VCaP (cell line): Measurements from ENCODE around the gene CBLN1.

Source experiments
- H3K27ac ChIP-seq: fragments of 450-650 bp; 2 replicates; pipeline ENCODE4 v1.5.1; 2017
- TF ChIP-seq, protein P1 (sequence below): fragments of 450-650 bp; conservative IDR thresholded peaks from 2 replicates; pipeline ENCODE4 v1.5.1; 2017; ENCODE audit warnings: mild to moderate bottlenecking, moderate library complexity

Gene CBLN1

GRCh38 chr16:49277766-49278566 is 3.7 kb downstream of the CBLN1 start:
- TF ChIP-seq, protein P1, sequence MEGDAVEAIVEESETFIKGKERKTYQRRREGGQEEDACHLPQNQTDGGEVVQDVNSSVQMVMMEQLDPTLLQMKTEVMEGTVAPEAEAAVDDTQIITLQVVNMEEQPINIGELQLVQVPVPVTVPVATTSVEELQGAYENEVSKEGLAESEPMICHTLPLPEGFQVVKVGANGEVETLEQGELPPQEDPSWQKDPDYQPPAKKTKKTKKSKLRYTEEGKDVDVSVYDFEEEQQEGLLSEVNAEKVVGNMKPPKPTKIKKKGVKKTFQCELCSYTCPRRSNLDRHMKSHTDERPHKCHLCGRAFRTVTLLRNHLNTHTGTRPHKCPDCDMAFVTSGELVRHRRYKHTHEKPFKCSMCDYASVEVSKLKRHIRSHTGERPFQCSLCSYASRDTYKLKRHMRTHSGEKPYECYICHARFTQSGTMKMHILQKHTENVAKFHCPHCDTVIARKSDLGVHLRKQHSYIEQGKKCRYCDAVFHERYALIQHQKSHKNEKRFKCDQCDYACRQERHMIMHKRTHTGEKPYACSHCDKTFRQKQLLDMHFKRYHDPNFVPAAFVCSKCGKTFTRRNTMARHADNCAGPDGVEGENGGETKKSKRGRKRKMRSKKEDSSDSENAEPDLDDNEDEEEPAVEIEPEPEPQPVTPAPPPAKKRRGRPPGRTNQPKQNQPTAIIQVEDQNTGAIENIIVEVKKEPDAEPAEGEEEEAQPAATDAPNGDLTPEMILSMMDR = no peak
- H3K27ac ChIP-seq = no peak overlapping the region

DNA sequence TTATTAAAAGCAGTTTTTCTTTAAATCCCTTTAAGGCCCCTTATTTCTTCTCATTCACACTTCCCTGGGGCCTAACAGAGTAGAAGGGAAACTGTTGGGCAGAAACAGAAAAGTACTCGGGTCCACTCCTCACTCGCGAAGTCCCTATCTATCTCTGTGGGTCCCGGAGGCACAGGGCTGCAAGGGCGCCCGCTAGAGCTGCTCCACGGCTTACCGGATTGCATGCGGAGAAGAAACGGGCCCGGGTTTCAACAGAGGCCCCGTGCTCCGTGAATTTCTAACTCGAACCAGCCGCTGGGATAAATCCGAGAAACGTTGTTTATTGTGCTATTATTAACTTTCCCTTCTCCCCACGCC is 4.3 kb downstream of the CBLN1 start:
- H3K27ac ChIP-seq = no peak overlapping the region
- TF ChIP-seq, protein P1 = no peak

DNA sequence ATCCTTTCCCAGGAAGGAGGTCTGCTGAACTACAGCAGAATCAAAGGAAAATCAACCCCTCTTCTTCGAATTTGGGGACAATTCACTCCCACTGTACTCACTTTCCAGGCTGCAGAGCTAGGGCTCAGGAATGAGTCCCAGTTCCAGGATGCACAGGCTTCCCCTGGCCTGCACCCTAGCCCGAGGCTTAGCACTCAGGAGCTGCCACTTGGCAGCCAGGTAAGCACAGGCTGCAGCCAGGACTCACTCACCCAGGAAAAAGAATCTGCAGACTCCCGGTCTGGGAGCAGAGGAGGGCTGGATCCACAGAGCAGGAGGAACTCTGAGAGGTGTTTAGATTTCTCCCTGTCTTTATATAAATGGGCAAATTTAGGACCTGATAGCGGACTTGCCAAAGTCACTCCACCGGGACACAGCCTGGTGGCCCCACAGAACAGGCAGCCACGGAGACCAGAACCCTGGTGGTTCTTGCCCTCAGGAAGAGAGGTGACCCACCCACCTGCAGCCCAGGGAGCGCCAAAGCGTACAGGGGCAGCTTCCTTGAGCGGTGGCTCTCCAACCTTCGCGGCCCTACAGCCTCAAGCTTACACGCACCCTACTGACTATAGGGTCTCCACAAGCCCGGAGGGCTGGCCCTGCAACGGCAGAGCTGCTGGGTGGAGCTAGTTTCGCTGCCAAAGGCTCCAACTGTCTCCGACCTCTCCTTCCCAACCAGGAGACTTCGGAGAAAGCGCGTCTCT is 4.8 kb downstream of the CBLN1 start:
- H3K27ac ChIP-seq = no peak overlapping the region
- TF ChIP-seq, protein P1 = no peak

GRCh38 chr16:49275870-49276269 is 5.8 kb downstream of the CBLN1 start:
- TF ChIP-seq, protein P1 = no peak
- H3K27ac ChIP-seq = no peak overlapping the region

DNA sequence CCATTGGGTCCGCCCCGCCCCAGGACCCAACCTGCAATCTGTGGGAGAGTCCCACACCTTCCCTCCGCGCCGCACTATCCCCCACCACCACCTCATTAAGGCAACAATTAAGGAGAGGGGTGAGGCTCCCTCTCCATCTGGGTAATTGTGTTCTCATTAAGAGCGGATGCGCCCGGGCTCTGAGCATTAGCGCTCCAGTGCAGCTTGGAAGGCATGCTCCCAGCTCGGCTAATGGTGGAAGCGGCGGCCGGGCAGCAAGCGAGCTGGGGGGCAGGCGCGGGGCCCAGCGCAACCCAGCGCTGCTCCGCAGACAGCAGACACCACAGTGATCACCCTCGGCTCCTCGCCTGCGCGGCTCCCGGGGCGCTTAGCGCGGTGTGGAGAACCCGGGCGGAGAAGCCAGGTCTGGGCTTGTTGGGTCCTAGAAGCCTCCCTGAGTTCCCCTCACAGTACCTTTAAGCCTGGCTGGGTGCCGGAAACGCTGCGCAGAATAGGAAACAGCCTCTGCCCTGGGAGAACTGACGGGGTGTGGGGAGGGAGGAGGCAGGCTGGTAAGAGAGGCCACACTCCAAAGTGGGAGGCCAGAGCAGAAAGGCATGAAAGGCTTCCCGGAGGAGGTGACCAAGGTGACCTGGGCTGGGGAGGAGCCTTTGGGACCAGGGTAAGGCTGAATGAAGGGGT is 6.4 kb downstream of the CBLN1 start:
- no peak overlapping the region for H3K27ac ChIP-seq
- TF ChIP-seq, protein P1 = no peak

GRCh38 chr16:49274591-49274990 is 7.0 kb downstream of the CBLN1 start:
- H3K27ac ChIP-seq = no peak overlapping the region
- TF ChIP-seq, protein P1 = no peak

DNA sequence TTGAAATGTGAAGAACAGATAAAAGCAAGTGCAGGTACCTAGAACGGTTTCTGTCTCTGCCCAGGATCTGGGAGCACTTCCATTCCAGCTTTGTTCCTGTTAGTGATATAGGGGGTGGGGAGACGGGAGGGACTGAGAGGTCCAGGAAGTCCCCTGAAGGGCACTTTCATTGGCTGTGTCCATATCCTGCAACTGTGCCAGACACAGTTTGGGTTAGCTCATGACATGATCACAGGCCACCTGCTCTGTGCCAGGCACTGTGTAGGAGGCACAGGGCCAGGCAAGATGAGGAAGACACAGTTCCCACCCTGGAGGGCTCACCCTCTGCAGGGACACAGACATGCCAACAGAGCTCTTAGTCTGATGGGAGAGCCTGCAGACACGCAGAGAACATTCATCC is 7.9 kb downstream of the CBLN1 start:
- H3K27ac ChIP-seq = no peak overlapping the region
- TF ChIP-seq, protein P1 = no peak
